Breast epithelium (tissue), 4 donors: Measurements from ENCODE around the gene ZP2. TPM values are rescaled to one million over a fixed set of nuclear protein-coding genes. Genes with fewer than 3 reads are reported as not detected.
"Not testable (repeated sequence)": the region's sequence is repeated elsewhere in the genome, so short reads cannot be mapped to it uniquely, and the experiment has no call there.

Experiments used
- DNase-seq, 2 donors: peaks; one replicate each; pipeline ENCODE4 v3.0.0-alpha.2; 2019; ENCODE audit warnings: low spot score in 2 of 2
- H3K27ac ChIP-seq, 2 donors: fragments of 200-600 bp; sonication (generic) in 1 of 2; one replicate each; pipeline ENCODE4 v1.5.1; 2016 to 2019; ENCODE audit warnings: mild to moderate bottlenecking in 1 of 2
- H3K27me3 ChIP-seq, 2 donors: fragments of 200-600 bp; sonication (generic) in 1 of 2; one replicate each; pipeline versions ENCODE4 v1.5.1 to v1.6.0; 2017 to 2019; ENCODE audit warnings: control low read depth in 1 of 2, mild to moderate bottlenecking in 1 of 2
- H3K36me3 ChIP-seq: fragments of 200-600 bp; one replicate; pipeline ENCODE4 v1.5.1; 2019
- H3K4me1 ChIP-seq, 2 donors: fragments of 200-600 bp; sonication (generic); one replicate each; pipeline ENCODE4 v1.5.1; 2016 to 2019; ENCODE audit warnings: control low read depth in 1 of 2
- H3K4me3 ChIP-seq, 3 donors: fragments of 200-600 bp; sonication (generic); 1 replicate in 2 of 3; 2 replicates in 1 of 3; pipeline ENCODE4 v1.5.1; 2016 to 2019; ENCODE audit warnings: mild to moderate bottlenecking in 3 of 3, moderate library complexity in 2 of 3
- H3K9me3 ChIP-seq, 2 donors: fragments of 200-600 bp; sonication (generic) in 1 of 2; one replicate each; pipeline ENCODE4 v1.5.1; 2016 to 2019; ENCODE audit warnings: control low read depth in 1 of 2
- POLR2A ChIP-seq: fragments of 450-650 bp; IDR thresholded peaks from one replicate; pipeline ENCODE4 v1.6.1; 2016; ENCODE audit warnings: antibody characterized with exemption, mild to moderate bottlenecking, moderate library complexity
- POLR2AphosphoS5 ChIP-seq, 3 donors: sonication (generic); formaldehyde crosslinking; IDR thresholded peaks; one replicate each; pipeline ENCODE4 v1.6.1; 2017; ENCODE audit warnings: antibody characterized with exemption in 3 of 3
- intact Hi-C: fragments of 100-400 bp; cut with DNase I; formaldehyde crosslinking; loops from one replicate; pipeline ENCODE4 v1.15.1; 2023; ENCODE audit warnings: low total_unique reads
- total RNA-seq, 3 donors: library from RNA; depleted of rRNA; stranded (reverse); fragments of >200 nt; gene quantifications; one replicate each; pipeline ENCODE4 v1.1.0, GENCODE V29; 2016
- TF ChIP-seq, protein P1 (sequence below), 3 donors: fragments of 450-650 bp; IDR thresholded peaks; one replicate each; pipeline ENCODE4 v1.5.1; 2016 to 2017; ENCODE audit warnings: antibody characterized with exemption in 3 of 3, mild to moderate bottlenecking in 3 of 3, moderate library complexity in 3 of 3

ZP2 gene
- total RNA-seq, 3 donors from 2014 or later = not detected

DNA sequence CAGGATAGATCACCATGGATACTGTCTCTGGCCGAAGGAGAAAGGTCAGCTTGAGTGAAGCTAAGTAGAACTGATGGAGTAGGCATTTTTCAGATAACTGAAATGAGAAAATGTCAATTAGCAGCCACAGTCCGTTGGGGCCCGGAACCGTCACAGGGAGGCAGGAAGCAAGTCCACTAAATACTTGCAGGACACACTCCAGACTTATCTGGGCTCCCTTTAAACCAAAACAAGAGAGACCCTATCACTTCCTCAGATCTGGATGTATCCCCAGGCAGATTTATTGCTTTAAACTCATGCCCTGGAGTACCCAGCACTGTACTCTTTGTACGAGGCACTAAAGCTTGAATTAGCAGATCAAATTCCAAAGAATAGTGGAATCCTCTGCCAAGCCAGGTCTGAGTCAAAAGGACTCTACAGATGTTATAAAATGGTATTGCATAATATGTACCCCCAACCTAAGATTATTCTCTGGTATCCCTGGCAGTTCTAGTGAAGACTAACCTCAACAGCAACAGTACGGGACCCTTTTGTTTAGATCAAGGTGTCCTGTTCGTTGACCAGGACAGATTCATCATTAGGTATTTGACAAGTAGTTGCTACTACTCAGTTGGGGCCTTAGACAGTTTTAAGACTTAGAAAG is 8.1 kb downstream of the ZP2 start:
- Histone ChIP-seq H3K4me1 (no peaks in the 10 kb centered on the region), H3K9me3 (no peaks in the 10 kb centered on the region), H3K27ac (no peak overlapping the region), H3K36me3 (no peaks in the 10 kb centered on the region), H3K4me3 (no peak overlapping the region), H3K27me3 (no peaks in the 10 kb centered on the region)
- intact Hi-C loops = no loop called here
- DNase-seq = no peak
- no peak for TF ChIP-seq POLR2AphosphoS5 (IDR thresholded peaks at IDR 0.05)
- TF ChIP-seq POLR2A = no peak
- TF ChIP-seq, protein P1, sequence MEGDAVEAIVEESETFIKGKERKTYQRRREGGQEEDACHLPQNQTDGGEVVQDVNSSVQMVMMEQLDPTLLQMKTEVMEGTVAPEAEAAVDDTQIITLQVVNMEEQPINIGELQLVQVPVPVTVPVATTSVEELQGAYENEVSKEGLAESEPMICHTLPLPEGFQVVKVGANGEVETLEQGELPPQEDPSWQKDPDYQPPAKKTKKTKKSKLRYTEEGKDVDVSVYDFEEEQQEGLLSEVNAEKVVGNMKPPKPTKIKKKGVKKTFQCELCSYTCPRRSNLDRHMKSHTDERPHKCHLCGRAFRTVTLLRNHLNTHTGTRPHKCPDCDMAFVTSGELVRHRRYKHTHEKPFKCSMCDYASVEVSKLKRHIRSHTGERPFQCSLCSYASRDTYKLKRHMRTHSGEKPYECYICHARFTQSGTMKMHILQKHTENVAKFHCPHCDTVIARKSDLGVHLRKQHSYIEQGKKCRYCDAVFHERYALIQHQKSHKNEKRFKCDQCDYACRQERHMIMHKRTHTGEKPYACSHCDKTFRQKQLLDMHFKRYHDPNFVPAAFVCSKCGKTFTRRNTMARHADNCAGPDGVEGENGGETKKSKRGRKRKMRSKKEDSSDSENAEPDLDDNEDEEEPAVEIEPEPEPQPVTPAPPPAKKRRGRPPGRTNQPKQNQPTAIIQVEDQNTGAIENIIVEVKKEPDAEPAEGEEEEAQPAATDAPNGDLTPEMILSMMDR (IDR thresholded peaks at IDR 0.05) = no peak

DNA sequence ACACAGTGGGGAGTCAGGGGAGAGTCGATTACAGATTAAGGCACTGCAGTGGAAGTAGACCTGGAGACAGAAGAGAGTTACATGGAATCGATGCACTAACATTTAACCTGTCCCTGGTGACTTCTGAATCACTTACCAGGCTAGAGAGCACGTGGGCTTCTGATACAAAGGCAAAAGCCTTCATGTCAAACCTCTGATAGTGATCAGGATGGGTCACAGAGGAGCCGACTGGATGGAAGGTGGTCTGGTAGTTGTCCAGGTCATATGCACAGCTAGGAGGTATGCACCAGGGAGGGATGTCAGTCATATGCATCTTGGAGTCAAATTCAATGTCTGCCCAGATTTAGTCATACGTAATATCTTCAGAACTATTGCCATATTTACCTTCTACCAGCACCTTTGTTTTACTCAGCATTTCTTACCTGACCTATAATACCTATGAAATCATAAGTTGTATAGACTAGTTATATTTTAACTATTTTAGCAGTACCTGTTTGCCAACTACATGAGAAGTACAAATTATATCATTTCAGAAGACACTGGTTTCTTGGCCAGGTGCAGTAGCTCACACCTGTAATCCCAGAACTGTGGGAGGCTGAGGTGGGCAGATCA is 11.7 kb downstream of the ZP2 start:
- Histone ChIP-seq H3K36me3 (no peaks in the 10 kb centered on the region), H3K9me3 (no peaks in the 10 kb centered on the region), H3K27me3 (no peaks in the 10 kb centered on the region), H3K4me1 (no peaks in the 10 kb centered on the region), H3K27ac (no peak overlapping the region), H3K4me3 (no peak overlapping the region)
- intact Hi-C loops = no loop called here
- no peak for DNase-seq
- no peak for TF ChIP-seq POLR2A
- TF ChIP-seq, protein P1 (IDR thresholded peaks at IDR 0.05) = no peak
- no peak for TF ChIP-seq POLR2AphosphoS5 (IDR thresholded peaks at IDR 0.05)

DNA sequence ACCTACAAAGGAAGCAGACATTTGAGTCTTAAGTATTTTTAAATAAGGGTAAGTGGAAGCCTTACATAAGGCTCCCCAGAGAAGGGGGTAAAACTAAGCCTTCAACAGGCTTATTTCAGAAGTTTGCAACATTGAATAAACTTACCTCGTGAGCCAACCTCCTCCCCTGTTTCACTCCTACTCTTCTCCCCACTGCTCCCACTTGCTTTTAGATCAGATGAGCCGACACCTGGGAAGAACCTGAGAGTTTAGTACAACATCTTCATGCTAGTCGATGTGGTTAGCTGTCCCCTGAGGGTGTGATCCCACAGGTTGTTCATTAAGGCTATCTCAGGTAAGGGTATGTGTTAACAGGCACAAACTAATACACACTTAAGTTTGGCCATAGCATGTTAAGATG is 13.8 kb downstream of the ZP2 start:
- no peak for DNase-seq
- Histone ChIP-seq H3K27me3 (no peaks in the 10 kb centered on the region), H3K36me3 (no peaks in the 10 kb centered on the region), H3K4me1 (no peaks in the 10 kb centered on the region), H3K27ac (no peak overlapping the region), H3K9me3 (no peaks in the 10 kb centered on the region), H3K4me3 (no peak overlapping the region)
- TF ChIP-seq POLR2A (no peak), POLR2AphosphoS5 (IDR thresholded peaks at IDR 0.05) (no peak)
- TF ChIP-seq, protein P1 (IDR thresholded peaks at IDR 0.05) = no peak
- intact Hi-C loops = no loop called here

DNA sequence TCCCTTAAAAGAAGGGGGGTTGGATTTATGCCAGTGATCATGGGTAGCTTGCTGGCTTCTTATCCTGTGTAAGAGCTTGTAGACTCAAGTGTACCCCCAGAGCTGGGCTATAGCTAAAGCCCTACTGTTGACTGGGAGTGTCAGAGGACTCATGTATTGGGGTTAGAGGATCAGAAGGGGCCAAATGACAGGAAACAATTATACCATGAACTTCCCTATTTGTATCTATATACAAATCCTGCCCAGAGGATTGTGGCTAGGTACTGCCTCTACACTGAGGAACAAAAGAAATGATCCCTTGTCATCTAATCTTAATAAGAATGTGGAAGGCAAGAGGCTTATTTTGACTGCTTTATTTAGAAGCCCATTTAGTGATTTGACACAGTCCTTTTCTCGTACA is 14.3 kb downstream of the ZP2 start:
- DNase-seq = no peak
- no peaks in the 10 kb centered on the region for H3K36me3 ChIP-seq
- no peaks in the 10 kb centered on the region for H3K4me1 ChIP-seq
- no peak overlapping the region for H3K4me3 ChIP-seq
- no peak for TF ChIP-seq POLR2AphosphoS5 (IDR thresholded peaks at IDR 0.05)
- no peak for TF ChIP-seq POLR2A
- TF ChIP-seq, protein P1 (IDR thresholded peaks at IDR 0.05) = no peak
- H3K27me3 ChIP-seq = no peaks in the 10 kb centered on the region
- no peak overlapping the region for H3K27ac ChIP-seq
- H3K9me3 ChIP-seq = no peaks in the 10 kb centered on the region
- intact Hi-C loops = no loop called here

DNA sequence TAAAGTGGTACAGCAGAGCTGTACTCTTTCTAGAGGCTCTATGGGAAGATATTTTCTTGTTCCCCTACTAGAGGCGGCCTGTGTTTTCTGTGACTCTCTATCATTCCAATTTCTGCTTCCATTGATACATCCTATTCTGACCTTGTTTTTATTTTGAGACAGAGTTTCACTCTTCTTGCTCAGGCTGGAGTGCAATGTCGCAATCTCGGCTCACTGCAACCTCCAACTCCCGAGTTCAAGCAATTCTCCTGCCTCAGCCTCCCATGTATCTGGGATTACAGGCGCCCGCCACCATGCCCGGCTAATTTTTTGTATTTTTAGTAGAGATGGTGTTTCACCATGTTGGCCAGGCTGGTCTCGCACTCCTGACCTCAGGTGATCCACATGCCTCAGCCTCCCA is 16.0 kb downstream of the ZP2 start:
- intact Hi-C loops, DNase-seq, H3K27ac ChIP-seq: not testable (repeated sequence)

More for the DNA sequence above, 16.0 kb downstream of the ZP2 start:
- not testable (repeated sequence) for H3K27me3 ChIP-seq, H3K4me1 ChIP-seq, H3K4me3 ChIP-seq, H3K9me3 ChIP-seq, H3K36me3 ChIP-seq
